Progenitor cell of endocrine pancreas (in vitro differentiated cells): Measurements from ENCODE around the gene CALML4. TPM values are rescaled to one million over a fixed set of nuclear protein-coding genes. Genes with fewer than 3 reads are reported as not detected.
"Not testable (repeated sequence)": the region's sequence is repeated elsewhere in the genome, so short reads cannot be mapped to it uniquely, and the experiment has no call there.

Experiments
- DNase-seq: peaks from one replicate; pipeline ENCODE4 v3.0.0; 2021; ENCODE audit warnings: low spot score; ENCODE audit not compliant: unreplicated experiment
- H3K27ac Mint-ChIP-seq: 2 replicates; pipeline ENCODE4 v1.8.0; 2021; ENCODE audit warnings: mild to moderate bottlenecking, moderate library complexity, mixed read lengths
- H3K27me3 Mint-ChIP-seq: 2 replicates; pipeline ENCODE4 v1.8.0; 2021; ENCODE audit warnings: mixed read lengths
- H3K36me3 Mint-ChIP-seq: 2 replicates; pipeline ENCODE4 v1.8.0; 2022; ENCODE audit warnings: mixed read lengths; ENCODE audit not compliant: insufficient read depth
- H3K4me1 Mint-ChIP-seq: 2 replicates; pipeline ENCODE4 v1.8.0; 2021; ENCODE audit warnings: low read depth, mixed read lengths
- H3K4me3 Mint-ChIP-seq: 2 replicates; pipeline ENCODE4 v1.8.0; 2021; ENCODE audit warnings: low read depth, mild to moderate bottlenecking, moderate library complexity, mixed read lengths
- H3K9me3 Mint-ChIP-seq: 2 replicates; pipeline ENCODE4 v1.8.0; 2021; ENCODE audit warnings: low read depth, mixed read lengths
- total RNA-seq: library from RNA; stranded (reverse); gene quantifications from 2 replicates; pipeline ENCODE4 v1.2.1, GENCODE V29; 2021
- TF ChIP-seq, protein P1 (sequence below): fragments of 200-600 bp; sonication (generic); IDR thresholded peaks from one replicate; pipeline ENCODE4 v1.5.0; 2021; ENCODE audit warnings: antibody characterized with exemption, mild to moderate bottlenecking; ENCODE audit not compliant: unreplicated experiment

Gene CALML4
- total RNA-seq, 1 donor from 2014 or later, result 9.7 TPM

DNA sequence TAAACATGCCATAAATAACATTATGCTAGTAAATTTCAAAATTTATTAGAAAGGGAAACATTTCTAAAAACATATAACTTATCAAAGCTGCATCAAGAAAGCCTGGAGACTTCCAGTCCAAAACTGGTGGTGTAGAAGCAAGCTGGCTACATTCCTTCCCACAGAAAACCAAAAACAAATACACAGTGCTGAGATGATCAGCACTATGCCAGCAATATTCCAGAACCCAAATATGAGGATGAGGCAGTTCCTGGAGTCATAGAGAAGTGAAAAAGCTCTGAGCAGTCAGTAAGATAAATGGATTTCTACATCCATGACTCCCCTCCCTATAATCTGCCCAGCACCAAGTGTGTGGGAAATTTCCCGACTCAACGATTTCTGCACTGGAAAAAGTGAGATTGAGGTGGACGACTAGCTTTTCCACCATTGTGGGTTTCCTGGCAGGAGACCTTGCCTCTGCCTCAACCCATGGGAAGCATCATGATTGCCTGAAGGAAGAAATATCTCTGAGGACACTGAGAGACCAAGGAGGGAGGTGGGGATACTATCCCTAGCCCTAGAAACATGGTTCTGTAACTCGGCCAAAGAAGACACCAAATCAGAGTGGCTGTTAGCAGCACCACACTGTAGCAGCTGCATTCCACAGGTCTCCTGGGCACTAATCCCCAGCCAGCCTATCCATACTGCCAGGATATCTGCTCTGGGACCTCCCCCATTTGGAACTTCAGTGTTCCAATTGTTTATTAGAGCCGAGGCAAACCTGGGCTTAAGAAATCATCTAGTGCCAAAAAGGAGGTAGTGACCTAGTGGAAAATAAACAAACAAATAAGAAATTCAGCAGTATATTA is 36.2 kb upstream of the CALML4 start:
- no peak for DNase-seq
- no peaks in the 10 kb centered on the region for H3K27me3 Mint-ChIP-seq
- peaks cover 5% of the 10 kb centered on the region for H3K36me3 Mint-ChIP-seq
- peaks cover 20% of the 10 kb centered on the region for H3K9me3 Mint-ChIP-seq
- H3K4me3 Mint-ChIP-seq, result no peak overlapping the region
- no peak overlapping the region for H3K27ac Mint-ChIP-seq
- H3K4me1 Mint-ChIP-seq, result no peaks in the 10 kb centered on the region
- TF ChIP-seq, protein P1, sequence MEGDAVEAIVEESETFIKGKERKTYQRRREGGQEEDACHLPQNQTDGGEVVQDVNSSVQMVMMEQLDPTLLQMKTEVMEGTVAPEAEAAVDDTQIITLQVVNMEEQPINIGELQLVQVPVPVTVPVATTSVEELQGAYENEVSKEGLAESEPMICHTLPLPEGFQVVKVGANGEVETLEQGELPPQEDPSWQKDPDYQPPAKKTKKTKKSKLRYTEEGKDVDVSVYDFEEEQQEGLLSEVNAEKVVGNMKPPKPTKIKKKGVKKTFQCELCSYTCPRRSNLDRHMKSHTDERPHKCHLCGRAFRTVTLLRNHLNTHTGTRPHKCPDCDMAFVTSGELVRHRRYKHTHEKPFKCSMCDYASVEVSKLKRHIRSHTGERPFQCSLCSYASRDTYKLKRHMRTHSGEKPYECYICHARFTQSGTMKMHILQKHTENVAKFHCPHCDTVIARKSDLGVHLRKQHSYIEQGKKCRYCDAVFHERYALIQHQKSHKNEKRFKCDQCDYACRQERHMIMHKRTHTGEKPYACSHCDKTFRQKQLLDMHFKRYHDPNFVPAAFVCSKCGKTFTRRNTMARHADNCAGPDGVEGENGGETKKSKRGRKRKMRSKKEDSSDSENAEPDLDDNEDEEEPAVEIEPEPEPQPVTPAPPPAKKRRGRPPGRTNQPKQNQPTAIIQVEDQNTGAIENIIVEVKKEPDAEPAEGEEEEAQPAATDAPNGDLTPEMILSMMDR, result no peak

- peaks cover 3% of the 10 kb centered on the region for H3K4me1 Mint-ChIP-seq
- H3K27ac Mint-ChIP-seq, result no peak overlapping the region
- H3K9me3 Mint-ChIP-seq, result peaks cover 9% of the 10 kb centered on the region
- TF ChIP-seq, protein P1, result no peak
- H3K36me3 Mint-ChIP-seq, result peaks cover 2% of the 10 kb centered on the region
- no peak for DNase-seq
- H3K27me3 Mint-ChIP-seq, result no peaks in the 10 kb centered on the region
- H3K4me3 Mint-ChIP-seq, result no peak overlapping the region
These were observed 33.9 kb upstream of the CALML4 start for GRCh38 chr15:68239025-68239424.

DNA sequence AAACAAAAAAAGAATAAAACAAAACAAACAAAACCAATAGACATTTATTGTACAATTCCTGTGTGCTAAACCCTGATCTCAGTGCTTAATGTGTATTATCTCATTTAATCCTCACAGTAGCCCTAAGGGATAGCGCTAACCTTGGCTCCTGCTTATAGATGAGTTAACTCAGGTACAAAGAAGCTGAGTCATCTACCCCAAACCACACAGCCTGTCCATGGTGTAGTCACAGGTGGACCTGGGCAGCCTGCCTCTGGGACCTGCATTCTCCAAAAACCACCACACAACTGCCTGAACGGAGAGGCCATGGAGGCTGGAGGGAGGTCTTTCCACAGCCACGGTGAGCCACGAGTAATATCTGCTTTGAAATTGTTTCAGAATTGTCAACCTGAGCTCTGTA is 29.9 kb upstream of the CALML4 start:
- H3K27me3 Mint-ChIP-seq, result peaks cover 12% of the 10 kb centered on the region
- no peak overlapping the region for H3K4me3 Mint-ChIP-seq
- TF ChIP-seq, protein P1, result no peak
- H3K27ac Mint-ChIP-seq, result no peak overlapping the region
- no peaks in the 10 kb centered on the region for H3K36me3 Mint-ChIP-seq
- H3K4me1 Mint-ChIP-seq, result peaks cover 6% of the 10 kb centered on the region
- no peak for DNase-seq
- peaks cover 3% of the 10 kb centered on the region for H3K9me3 Mint-ChIP-seq

- peaks cover 16% of the 10 kb centered on the region for H3K27me3 Mint-ChIP-seq
- DNase-seq, H3K36me3 Mint-ChIP-seq, H3K27ac Mint-ChIP-seq, H3K9me3 Mint-ChIP-seq, H3K4me3 Mint-ChIP-seq, H3K4me1 Mint-ChIP-seq: not testable (repeated sequence)
These were observed 29.4 kb upstream of the CALML4 start for GRCh38 chr15:68234520-68234919.

DNA sequence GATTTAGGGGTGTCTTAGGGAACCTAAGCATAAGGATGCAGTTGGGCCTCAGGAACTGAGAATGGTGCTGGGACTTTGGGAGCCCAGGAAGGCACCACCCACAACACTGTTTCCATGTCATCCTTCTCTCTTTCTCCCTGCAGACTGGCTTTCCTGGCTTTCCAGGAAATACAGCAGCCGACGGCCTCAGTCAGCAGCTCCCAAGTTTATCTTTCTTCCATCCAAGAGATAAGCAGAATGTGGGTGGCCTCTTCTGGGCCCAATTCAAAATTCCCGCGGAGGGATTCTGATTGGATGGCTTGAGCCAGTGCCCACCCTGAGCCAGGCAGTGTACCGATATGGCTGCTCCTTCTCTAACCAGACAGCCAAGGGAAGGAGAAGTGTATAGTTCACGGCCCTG is 28.9 kb upstream of the CALML4 start:
- H3K4me1 Mint-ChIP-seq, result peaks cover 8% of the 10 kb centered on the region
- H3K4me3 Mint-ChIP-seq, result no peak overlapping the region
- peaks cover 3% of the 10 kb centered on the region for H3K9me3 Mint-ChIP-seq
- H3K27me3 Mint-ChIP-seq, result peaks cover 16% of the 10 kb centered on the region
- H3K27ac Mint-ChIP-seq, result no peak overlapping the region
- H3K36me3 Mint-ChIP-seq, result no peaks in the 10 kb centered on the region
- DNase-seq, result no peak
- TF ChIP-seq, protein P1, result no peak

GRCh38 chr15:68232937-68233336 is 27.8 kb upstream of the CALML4 start:
- H3K36me3 Mint-ChIP-seq, result no peaks in the 10 kb centered on the region
- H3K4me3 Mint-ChIP-seq, result no peak overlapping the region
- DNase-seq, result no peak
- H3K9me3 Mint-ChIP-seq, result peaks cover 3% of the 10 kb centered on the region
- H3K27me3 Mint-ChIP-seq, result peaks cover 16% of the 10 kb centered on the region
- H3K4me1 Mint-ChIP-seq, result peaks cover 17% of the 10 kb centered on the region
- TF ChIP-seq, protein P1, result no peak
- H3K27ac Mint-ChIP-seq, result no peak overlapping the region
